ENCODE results near the gene WDR7. TPM values are rescaled to one million over a fixed set of nuclear protein-coding genes. Genes with fewer than 3 reads are reported as not detected.

The WDR7 gene
- total and polyA plus RNA-seq, 2 experiments from 2014 or later = 5.9 to 19.0 TPM

DNA sequence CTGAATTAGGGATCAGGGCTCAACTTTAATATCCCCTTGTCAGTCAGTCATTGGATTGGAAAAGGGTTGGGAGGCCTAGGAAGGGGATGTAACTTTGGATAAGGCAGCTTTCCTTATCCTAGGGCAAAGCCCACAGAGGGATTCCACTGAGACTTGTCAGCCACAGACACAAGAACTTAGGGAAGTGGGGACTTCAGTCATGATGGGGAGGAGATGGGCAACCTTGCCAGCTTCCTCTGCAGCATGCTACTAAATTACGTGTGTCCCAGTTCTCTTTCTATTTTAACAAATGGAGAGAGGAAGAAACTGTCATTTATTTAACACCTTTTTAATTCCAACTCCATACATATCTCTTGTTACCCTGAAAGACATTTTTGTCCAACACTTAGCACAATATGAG lies 237.8 kb downstream of the WDR7 start:
- TF ChIP-seq EZH2 (IDR thresholded peaks at IDR 0.05; ENCODE audit: borderline replicate concordance) (no peak), CTCF (IDR thresholded peaks at IDR 0.05; ENCODE audit: poor library complexity) (no peak), EZH2phosphoT487 (IDR thresholded peaks at IDR 0.05; ENCODE audit: low read depth, severe bottlenecking, unreplicated experiment) (no peak)
- 76% methylated on average over 1 of the region's 1 CpG for WGBS (ENCODE audit: low lambda C conversion rate, missing lambda C conversion rate)
- H3K27ac ChIP-seq = no peak overlapping the region
- H2AFZ ChIP-seq = no peak overlapping the region
- H3K9me2 ChIP-seq (replicated peaks; ENCODE audit: insufficient read depth) = no peaks in the 10 kb centered on the region
- H4K20me1 ChIP-seq (ENCODE audit: insufficient read depth, poor library complexity, severe bottlenecking) = no peaks in the 10 kb centered on the region
- peaks cover 15% of the 10 kb centered on the region for H3K4me1 ChIP-seq (ENCODE audit: insufficient read depth)
- no peak overlapping the region for H3K4me3 ChIP-seq
- no peaks in the 10 kb centered on the region for H3K79me2 ChIP-seq
- no peaks in the 10 kb centered on the region for H3K36me3 ChIP-seq (replicated peaks; ENCODE audit: insufficient read depth, low read depth)
- H3K27me3 ChIP-seq = no peaks in the 10 kb centered on the region
- H3K9me3 ChIP-seq (ENCODE audit: low read depth) = no peaks in the 10 kb centered on the region
- no peak overlapping the region for H3K4me2 ChIP-seq
- no peak for DNase-seq (ENCODE audit: low spot score)

GRCh38 chr18:56889621-56890020 lies 238.5 kb downstream of the WDR7 start:
- no peaks in the 10 kb centered on the region for H3K9me3 ChIP-seq (ENCODE audit: low read depth)
- no peak overlapping the region for H2AFZ ChIP-seq
- no peaks in the 10 kb centered on the region for H3K27me3 ChIP-seq
- H3K79me2 ChIP-seq = no peaks in the 10 kb centered on the region
- H3K4me3 ChIP-seq = no peak overlapping the region
- no peak overlapping the region for H3K4me2 ChIP-seq
- no peaks in the 10 kb centered on the region for H3K36me3 ChIP-seq (replicated peaks; ENCODE audit: insufficient read depth, low read depth)
- WGBS (ENCODE audit: low lambda C conversion rate, missing lambda C conversion rate) = 75% methylated on average over 2 of the region's 2 CpGs
- H4K20me1 ChIP-seq (ENCODE audit: insufficient read depth, poor library complexity, severe bottlenecking) = no peaks in the 10 kb centered on the region
- H3K27ac ChIP-seq = no peak overlapping the region
- TF ChIP-seq CTCF (IDR thresholded peaks at IDR 0.05; ENCODE audit: poor library complexity) = no peak
- no peak for TF ChIP-seq EZH2 (IDR thresholded peaks at IDR 0.05; ENCODE audit: borderline replicate concordance)
- no peak for TF ChIP-seq EZH2phosphoT487 (IDR thresholded peaks at IDR 0.05; ENCODE audit: low read depth, severe bottlenecking, unreplicated experiment)
- H3K9me2 ChIP-seq (replicated peaks; ENCODE audit: insufficient read depth) = no peaks in the 10 kb centered on the region
- no peak for DNase-seq (ENCODE audit: low spot score)
- H3K4me1 ChIP-seq (ENCODE audit: insufficient read depth) = peaks cover 15% of the 10 kb centered on the region

DNA sequence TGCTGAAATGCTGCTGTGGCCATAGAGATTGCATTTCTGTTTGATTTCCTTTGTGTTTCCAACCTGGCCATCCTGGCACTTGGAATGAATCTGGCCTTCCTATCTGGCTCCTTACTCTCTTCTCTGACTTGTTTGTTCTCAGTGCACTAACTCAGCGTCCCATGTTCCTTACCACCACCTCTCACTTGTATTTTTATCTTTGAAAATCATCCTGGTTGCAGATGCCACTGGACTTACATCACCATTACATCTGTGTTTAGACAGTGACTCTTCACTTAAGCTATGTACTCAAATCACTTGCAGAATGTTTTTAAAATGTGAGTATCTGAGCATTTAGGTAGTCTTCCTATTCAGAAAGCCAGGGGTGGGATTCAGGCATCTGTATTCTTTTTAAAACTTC lies 239.5 kb downstream of the WDR7 start:
- Histone ChIP-seq H3K4me3 (no peak overlapping the region), H3K4me2 (no peak overlapping the region), H3K9me2 (replicated peaks; ENCODE audit: insufficient read depth) (no peaks in the 10 kb centered on the region), H4K20me1 (ENCODE audit: insufficient read depth, poor library complexity, severe bottlenecking) (no peaks in the 10 kb centered on the region), H3K36me3 (replicated peaks; ENCODE audit: insufficient read depth, low read depth) (no peaks in the 10 kb centered on the region), H3K9me3 (ENCODE audit: low read depth) (no peaks in the 10 kb centered on the region), H2AFZ (no peak overlapping the region), H3K4me1 (ENCODE audit: insufficient read depth) (peaks cover 15% of the 10 kb centered on the region), H3K79me2 (no peaks in the 10 kb centered on the region), H3K27ac (peak overlapping the region; percentile 65), H3K27me3 (no peaks in the 10 kb centered on the region)
- TF ChIP-seq EZH2 (IDR thresholded peaks at IDR 0.05; ENCODE audit: borderline replicate concordance) (no peak), EZH2phosphoT487 (IDR thresholded peaks at IDR 0.05; ENCODE audit: low read depth, severe bottlenecking, unreplicated experiment) (no peak), CTCF (IDR thresholded peaks at IDR 0.05; ENCODE audit: poor library complexity) (no peak)
- peak; percentile 30 for DNase-seq (ENCODE audit: low spot score)
- WGBS (ENCODE audit: low lambda C conversion rate, missing lambda C conversion rate) = 15% methylated on average over 1 of the region's 1 CpG

- H3K27ac ChIP-seq = peak overlapping the region; percentile 65
- DNase-seq (ENCODE audit: low spot score) = no peak
These were observed 240.0 kb downstream of the WDR7 start for GRCh38 chr18:56891116-56891515.

More at GRCh38 chr18:56891116-56891515, 240.0 kb downstream of the WDR7 start:
- Histone ChIP-seq H4K20me1 (ENCODE audit: insufficient read depth, poor library complexity, severe bottlenecking) (no peaks in the 10 kb centered on the region), H3K4me2 (no peak overlapping the region), H3K79me2 (no peaks in the 10 kb centered on the region), H3K4me3 (no peak overlapping the region), H3K36me3 (replicated peaks; ENCODE audit: insufficient read depth, low read depth) (no peaks in the 10 kb centered on the region), H3K9me3 (ENCODE audit: low read depth) (no peaks in the 10 kb centered on the region), H2AFZ (no peak overlapping the region), H3K9me2 (replicated peaks; ENCODE audit: insufficient read depth) (no peaks in the 10 kb centered on the region), H3K27me3 (no peaks in the 10 kb centered on the region), H3K4me1 (ENCODE audit: insufficient read depth) (peaks cover 15% of the 10 kb centered on the region)
- TF ChIP-seq CTCF (IDR thresholded peaks at IDR 0.05; ENCODE audit: poor library complexity) (no peak), EZH2 (IDR thresholded peaks at IDR 0.05; ENCODE audit: borderline replicate concordance) (no peak), EZH2phosphoT487 (IDR thresholded peaks at IDR 0.05; ENCODE audit: low read depth, severe bottlenecking, unreplicated experiment) (no peak)
- WGBS (ENCODE audit: low lambda C conversion rate, missing lambda C conversion rate) = 87% methylated on average over 3 of the region's 3 CpGs
